ENCODE data around the gene CASP3. TPM values are rescaled to one million over a fixed set of nuclear protein-coding genes. Genes with fewer than 3 reads are reported as not detected.

The CASP3 gene
- total RNA-seq, 5 donors from 2014 or later (not counting 1 experiment from before 2014, with no cell fraction given): 10.7 to 23.5 (median 19.9) TPM

- peaks cover 15% of the 10 kb centered on the region for H3K36me3 Mint-ChIP-seq
- Histone ChIP-seq H3K4me1 (ENCODE audit: control insufficient read depth in 1 of 2, extremely low read depth in 1 of 2, insufficient read depth in 2 of 2, low read length in 2 of 2) (peaks cover 35 to 37% of the 10 kb centered on the region in 2 experiments), H3K36me3 (ENCODE audit: control insufficient read depth in 2 of 2, extremely low read depth in 1 of 2, insufficient read depth in 1 of 2, low read length in 1 of 2) (peaks cover 0 to 6% of the 10 kb centered on the region in 2 donors), H3K4me3 (ENCODE audit: control insufficient read depth in 1 of 2, extremely low read depth in 1 of 2, low read length in 1 of 2) (peak overlapping the region; percentile 85 to 97), H3K27ac (ENCODE audit: low read length) (peak overlapping the region; percentile 69), H3K27me3 (replicated peaks in 1 of 2; ENCODE audit: control insufficient read depth in 2 of 2, extremely low read depth in 1 of 2, insufficient read depth in 2 of 2, low read length in 1 of 2) (no peaks in the 10 kb centered on the region), H3K9me3 (no peaks in the 10 kb centered on the region)
- peak in 31 of 35 experiments; percentile 11 to 57 (median 29) for DNase-seq
- H3K4me1 Mint-ChIP-seq: peaks cover 55 to 62% (median 57%) of the 10 kb centered on the region in 3 donors
- ATAC-seq (replicated peaks in 1 of 4): peak; percentile 11 to 30 (median 21)
- WGBS (ENCODE audit: insufficient coverage): under 1% methylated on average over 52 of the region's 52 CpGs
- peak overlapping the region; percentile 98 for H3K4me3 Mint-ChIP-seq
- no peaks in the 10 kb centered on the region for H3K9me3 Mint-ChIP-seq
- ChIA-PET CTCF (interaction anchor here (1.0 to 1.9 kb wide), 4 partner anchors 90 to 385 kb away, joined by 3 to 16 read pairs (median 3); no protein-coding TSS in a partner anchor), POLR2A (interaction anchor here (0.6 to 1.8 kb wide), 6 partner anchors 85 to 417 kb away, joined by 3 to 10 read pairs (median 4); partner anchors contain the start of gene CENPU (in 1 of the 2))
- H3K27ac Mint-ChIP-seq: peak overlapping the region; percentile 96 to 97
- no peaks in the 10 kb centered on the region for H3K27me3 Mint-ChIP-seq
Measured at GRCh38 chr4:184648313-184649025, 778 bp downstream of the CASP3 start.

GRCh38 chr4:184648054-184648312, 1.3 kb downstream of the CASP3 start:
- ATAC-seq (replicated peaks in 1 of 4) (no peak), DNase-seq (no peak)
- no peaks in the 10 kb centered on the region for H3K9me3 Mint-ChIP-seq
- peaks cover 55 to 62% (median 57%) of the 10 kb centered on the region in 3 donors for H3K4me1 Mint-ChIP-seq
- no peaks in the 10 kb centered on the region for H3K27me3 Mint-ChIP-seq
- POLR2A ChIA-PET: interaction anchor here in 1 of 2 donors (0.6 kb wide), 2 partner anchors 108 to 354 kb away, joined by 3 read pairs; no protein-coding TSS in a partner anchor
- Histone ChIP-seq H3K27me3 (replicated peaks in 1 of 2; ENCODE audit: control insufficient read depth in 2 of 2, extremely low read depth in 1 of 2, insufficient read depth in 2 of 2, low read length in 1 of 2) (no peaks in the 10 kb centered on the region), H3K27ac (ENCODE audit: low read length) (peak overlapping the region; percentile 68), H3K4me1 (ENCODE audit: control insufficient read depth in 1 of 2, extremely low read depth in 1 of 2, insufficient read depth in 2 of 2, low read length in 2 of 2) (peaks cover 35 to 37% of the 10 kb centered on the region in 2 experiments), H3K4me3 (ENCODE audit: control insufficient read depth in 1 of 2, extremely low read depth in 1 of 2, low read length in 1 of 2) (peak overlapping the region; percentile 85 to 97), H3K36me3 (ENCODE audit: control insufficient read depth in 2 of 2, extremely low read depth in 1 of 2, insufficient read depth in 1 of 2, low read length in 1 of 2) (peaks cover 0 to 6% of the 10 kb centered on the region in 2 donors), H3K9me3 (no peaks in the 10 kb centered on the region)
- CTCF ChIA-PET: interaction anchor here (1.1 to 1.9 kb wide), 3 partner anchors 382 to 385 kb away, joined by 3 to 16 read pairs (median 3); no protein-coding TSS in a partner anchor
- H3K4me3 Mint-ChIP-seq: peak overlapping the region; percentile 98
- peak overlapping the region; percentile 96 to 97 for H3K27ac Mint-ChIP-seq
- 3% methylated on average over 4 of the region's 6 CpGs for WGBS (ENCODE audit: insufficient coverage)
- peaks cover 15% of the 10 kb centered on the region for H3K36me3 Mint-ChIP-seq

GRCh38 chr4:184647266-184648053, 1.8 kb downstream of the CASP3 start:
- Histone ChIP-seq H3K4me1 (ENCODE audit: control insufficient read depth in 1 of 2, extremely low read depth in 1 of 2, insufficient read depth in 2 of 2, low read length in 2 of 2) (peaks cover 35 to 37% of the 10 kb centered on the region in 2 experiments), H3K4me3 (ENCODE audit: control insufficient read depth in 1 of 2, extremely low read depth in 1 of 2, low read length in 1 of 2) (peak overlapping the region; percentile 85 to 97)

GRCh38 chr4:184645904-184646610, 3.2 kb downstream of the CASP3 start:
- peaks cover 38 to 39% of the 10 kb centered on the region in 2 experiments for H3K4me1 ChIP-seq (ENCODE audit: control insufficient read depth in 1 of 2, extremely low read depth in 1 of 2, insufficient read depth in 2 of 2, low read length in 2 of 2)
- H3K27me3 ChIP-seq (replicated peaks in 1 of 2; ENCODE audit: control insufficient read depth in 2 of 2, extremely low read depth in 1 of 2, insufficient read depth in 2 of 2, low read length in 1 of 2): no peaks in the 10 kb centered on the region
- H3K4me3 ChIP-seq (ENCODE audit: control insufficient read depth in 1 of 2, extremely low read depth in 1 of 2, low read length in 1 of 2): no peak overlapping the region
- ATAC-seq (replicated peaks in 1 of 4) (no peak), DNase-seq (no peak)
- H3K4me1 Mint-ChIP-seq: peaks cover 69 to 72% (median 72%) of the 10 kb centered on the region in 3 donors
- H3K36me3 ChIP-seq (ENCODE audit: control insufficient read depth in 2 of 2, extremely low read depth in 1 of 2, insufficient read depth in 1 of 2, low read length in 1 of 2): peaks cover 0 to 14% of the 10 kb centered on the region in 2 donors
- peak overlapping the region; percentile 98 for H3K4me3 Mint-ChIP-seq
- H3K9me3 Mint-ChIP-seq: no peaks in the 10 kb centered on the region
- H3K27me3 Mint-ChIP-seq: no peaks in the 10 kb centered on the region
- ChIA-PET POLR2A (no interaction called here), CTCF (no interaction called here)
- H3K27ac ChIP-seq (ENCODE audit: low read length): no peak overlapping the region
- H3K27ac Mint-ChIP-seq: peak overlapping the region; percentile 47 to 97
- peaks cover 28% of the 10 kb centered on the region for H3K36me3 Mint-ChIP-seq
- no peaks in the 10 kb centered on the region for H3K9me3 ChIP-seq
- no CpG with 5 or more reads among the region's 6 CpGs for WGBS (ENCODE audit: insufficient coverage)

More at GRCh38 chr4:184647266-184648053, 1.8 kb downstream of the CASP3 start:
- Histone ChIP-seq H3K9me3 (no peaks in the 10 kb centered on the region), H3K36me3 (ENCODE audit: control insufficient read depth in 2 of 2, extremely low read depth in 1 of 2, insufficient read depth in 1 of 2, low read length in 1 of 2) (peaks cover 0 to 8% of the 10 kb centered on the region in 2 donors), H3K27ac (ENCODE audit: low read length) (peak overlapping the region; percentile 68), H3K27me3 (replicated peaks in 1 of 2; ENCODE audit: control insufficient read depth in 2 of 2, extremely low read depth in 1 of 2, insufficient read depth in 2 of 2, low read length in 1 of 2) (no peaks in the 10 kb centered on the region)
- H3K27me3 Mint-ChIP-seq: no peaks in the 10 kb centered on the region
- no peak for DNase-seq
- ChIA-PET POLR2A (no interaction called here), CTCF (interaction anchor here (0.6 to 1.2 kb wide), 5 partner anchors 68 to 384 kb away, joined by 3 to 4 read pairs (median 3); no protein-coding TSS in a partner anchor)
- H3K36me3 Mint-ChIP-seq: peaks cover 16% of the 10 kb centered on the region
- peaks cover 58 to 66% (median 59%) of the 10 kb centered on the region in 3 donors for H3K4me1 Mint-ChIP-seq
- whole genome bisulfite sequencing (ENCODE audit: insufficient coverage): 32% methylated on average over 3 of the region's 7 CpGs
- peak overlapping the region; percentile 96 to 97 for H3K27ac Mint-ChIP-seq
- H3K4me3 Mint-ChIP-seq: peak overlapping the region; percentile 98
- H3K9me3 Mint-ChIP-seq: no peaks in the 10 kb centered on the region
- no peak for ATAC-seq (replicated peaks in 1 of 4)

- H3K36me3 ChIP-seq (ENCODE audit: control insufficient read depth in 2 of 2, extremely low read depth in 1 of 2, insufficient read depth in 1 of 2, low read length in 1 of 2): peaks cover 0 to 20% of the 10 kb centered on the region in 2 donors
- CTCF ChIA-PET: interaction anchor here in 1 of 2 donors (0.5 kb wide), 1 partner anchor 490 kb away, joined by 3 read pairs; no protein-coding TSS in a partner anchor
- peaks cover 26 to 37% of the 10 kb centered on the region in 2 experiments for H3K4me1 ChIP-seq (ENCODE audit: control insufficient read depth in 1 of 2, extremely low read depth in 1 of 2, insufficient read depth in 2 of 2, low read length in 2 of 2)
- Mint-ChIP-seq H3K9me3 (no peaks in the 10 kb centered on the region), H3K4me1 (peaks cover 72 to 74% (median 73%) of the 10 kb centered on the region in 3 donors), H3K36me3 (peaks cover 31% of the 10 kb centered on the region), H3K4me3 (peak overlapping the region in 2 of 3 donors; percentile 6 to 9), H3K27ac (no peak overlapping the region), H3K27me3 (no peaks in the 10 kb centered on the region)
- POLR2A ChIA-PET: no interaction called here
- H3K27ac ChIP-seq (ENCODE audit: low read length): no peak overlapping the region
- ATAC-seq (replicated peaks in 1 of 4) (no peak), DNase-seq (no peak)
- no peaks in the 10 kb centered on the region for H3K27me3 ChIP-seq (replicated peaks in 1 of 2; ENCODE audit: control insufficient read depth in 2 of 2, extremely low read depth in 1 of 2, insufficient read depth in 2 of 2, low read length in 1 of 2)
- no peaks in the 10 kb centered on the region for H3K9me3 ChIP-seq
- WGBS (ENCODE audit: insufficient coverage): 72% methylated on average over 5 of the region's 9 CpGs
- H3K4me3 ChIP-seq (ENCODE audit: control insufficient read depth in 1 of 2, extremely low read depth in 1 of 2, low read length in 1 of 2): no peak overlapping the region
Measured at GRCh38 chr4:184644553-184645307, 4.5 kb downstream of the CASP3 start.

Data from T-cell (primary cell).